HEK293 (cell line): ENCODE data around the gene GMPS.
A peak's percentile ranks its signal among the peaks of the same experiment; 100 is the strongest.

Source experiments
- GLIS1 ChIP-seq: fragments of 450-650 bp; formaldehyde crosslinking; IDR thresholded peaks from 2 replicates; pipeline ENCODE4 v1.5.1; 2016; ENCODE audit warnings: missing biosample characterization, missing genetic modification characterization
- GLIS2 ChIP-seq: fragments of 450-650 bp; formaldehyde crosslinking; IDR thresholded peaks from 2 replicates; pipeline ENCODE4 v1.5.1; 2016; ENCODE audit warnings: missing biosample characterization, missing genetic modification characterization
- HOXA7 ChIP-seq: sonication (generic); formaldehyde crosslinking; IDR thresholded peaks from 2 replicates; pipeline ENCODE4 v1.8.1; 2022; ENCODE audit warnings: missing genetic modification reagents, borderline replicate concordance
- HOXD13 ChIP-seq: sonication (generic); formaldehyde crosslinking; IDR thresholded peaks from 2 replicates; pipeline ENCODE4 v1.8.0; 2022; ENCODE audit warnings: missing genetic modification reagents, borderline replicate concordance
- KLF10 ChIP-seq: fragments of 450-650 bp; IDR thresholded peaks from 2 replicates; pipeline ENCODE4 v1.5.1; 2018; ENCODE audit warnings: missing biosample characterization, mild to moderate bottlenecking, missing genetic modification characterization
- KLF17 ChIP-seq: fragments of 450-650 bp; formaldehyde crosslinking; IDR thresholded peaks from 2 replicates; pipeline ENCODE4 v1.5.1; 2016; ENCODE audit warnings: missing biosample characterization, missing genetic modification characterization
- RBAK ChIP-seq: fragments of 450-650 bp; formaldehyde crosslinking; IDR thresholded peaks from 2 replicates; pipeline ENCODE4 v1.5.1; 2016; ENCODE audit warnings: missing biosample characterization, missing genetic modification characterization
- SP2 ChIP-seq: fragments of 450-650 bp; formaldehyde crosslinking; IDR thresholded peaks from 2 replicates; pipeline ENCODE4 v1.5.1; 2016; ENCODE audit warnings: missing biosample characterization, missing genetic modification characterization
- SP3 ChIP-seq: fragments of 450-650 bp; formaldehyde crosslinking; IDR thresholded peaks from 2 replicates; pipeline ENCODE4 v1.5.1; 2016; ENCODE audit warnings: missing biosample characterization, missing genetic modification characterization
- SP7 ChIP-seq: fragments of 450-650 bp; formaldehyde crosslinking; IDR thresholded peaks from 2 replicates; pipeline ENCODE4 v1.5.1; 2016; ENCODE audit warnings: missing biosample characterization, missing genetic modification characterization
- ZBTB10 ChIP-seq: fragments of 450-650 bp; formaldehyde crosslinking; IDR thresholded peaks from 2 replicates; pipeline ENCODE4 v1.5.1; 2016; ENCODE audit warnings: missing biosample characterization, missing genetic modification characterization
- ZBTB21 ChIP-seq: fragments of 450-650 bp; formaldehyde crosslinking; IDR thresholded peaks from 2 replicates; pipeline ENCODE4 v1.5.1; 2017; ENCODE audit warnings: missing biosample characterization, missing genetic modification characterization
- ZFHX2 ChIP-seq: fragments of 450-650 bp; formaldehyde crosslinking; conservative IDR thresholded peaks from 2 replicates; pipeline ENCODE4 v1.5.1; 2016; ENCODE audit warnings: missing biosample characterization, missing genetic modification characterization
- ZIC2 ChIP-seq: fragments of 450-650 bp; formaldehyde crosslinking; IDR thresholded peaks from 2 replicates; pipeline ENCODE4 v1.5.1; 2016; ENCODE audit warnings: missing biosample characterization, missing genetic modification characterization
- ZNF2 ChIP-seq: fragments of 450-650 bp; formaldehyde crosslinking; IDR thresholded peaks from 2 replicates; pipeline ENCODE4 v1.5.1; 2016; ENCODE audit warnings: missing biosample characterization, missing genetic modification characterization
- ZNF202 ChIP-seq: fragments of 450-650 bp; formaldehyde crosslinking; IDR thresholded peaks from 2 replicates; pipeline ENCODE4 v1.5.1; 2016; ENCODE audit warnings: missing biosample characterization, missing genetic modification characterization, borderline replicate concordance
- ZNF274 ChIP-seq, 2 experiments: fragments of 200-500 bp in 1 of 2; fragments of 450-650 bp in 1 of 2; sonication (Bioruptor generic) in 1 of 2; formaldehyde crosslinking in 1 of 2; IDR thresholded peaks; 2 replicates each; pipeline versions ENCODE4 v1.5.1 to v1.6.1; 2014 to 2016; ENCODE audit warnings: borderline replicate concordance in 1 of 2, inconsistent platforms in 1 of 2, low read length in 1 of 2, missing biosample characterization in 1 of 2, missing genetic modification characterization in 1 of 2
- ZNF292 ChIP-seq: fragments of 450-650 bp; formaldehyde crosslinking; IDR thresholded peaks from 2 replicates; pipeline ENCODE4 v1.5.1; 2016; ENCODE audit warnings: low read depth, missing biosample characterization, missing genetic modification characterization, borderline replicate concordance
- ZNF335 ChIP-seq: fragments of 450-650 bp; formaldehyde crosslinking; conservative IDR thresholded peaks from 2 replicates; pipeline ENCODE4 v1.5.1; 2016; ENCODE audit warnings: missing biosample characterization, missing genetic modification characterization
- ZNF398 ChIP-seq: fragments of 450-650 bp; formaldehyde crosslinking; IDR thresholded peaks from 2 replicates; pipeline ENCODE4 v1.5.1; 2017; ENCODE audit warnings: missing biosample characterization, missing genetic modification characterization
- ZNF521 ChIP-seq: fragments of 450-650 bp; formaldehyde crosslinking; IDR thresholded peaks from 2 replicates; pipeline ENCODE4 v1.5.1; 2017; ENCODE audit warnings: missing biosample characterization, mild to moderate bottlenecking, missing genetic modification characterization
- ZNF529 ChIP-seq: fragments of 450-650 bp; formaldehyde crosslinking; IDR thresholded peaks from 2 replicates; pipeline ENCODE4 v1.5.1; 2017; ENCODE audit warnings: missing genetic modification characterization, missing biosample characterization; ENCODE audit not compliant: insufficient replicate concordance
- ZNF600 ChIP-seq: fragments of 450-650 bp; formaldehyde crosslinking; IDR thresholded peaks from 2 replicates; pipeline ENCODE4 v1.5.1; 2016; ENCODE audit warnings: missing biosample characterization, missing genetic modification characterization
- ZNF624 ChIP-seq: fragments of 450-650 bp; formaldehyde crosslinking; IDR thresholded peaks from 2 replicates; pipeline ENCODE4 v1.5.1; 2017; ENCODE audit warnings: missing biosample characterization, missing genetic modification characterization
- ZNF660 ChIP-seq: fragments of 450-650 bp; IDR thresholded peaks from 2 replicates; pipeline ENCODE4 v1.5.1; 2018; ENCODE audit warnings: missing biosample characterization, mild to moderate bottlenecking, missing genetic modification characterization
- ZNF76 ChIP-seq: fragments of 450-650 bp; formaldehyde crosslinking; IDR thresholded peaks from 2 replicates; pipeline ENCODE4; 2016; ENCODE audit warnings: low read depth, missing biosample characterization, missing genetic modification characterization, borderline replicate concordance
- ZSCAN5A ChIP-seq: fragments of 450-650 bp; formaldehyde crosslinking; IDR thresholded peaks from 2 replicates; pipeline ENCODE4 v1.5.1; 2016; ENCODE audit warnings: missing biosample characterization, missing genetic modification characterization
- ZXDB ChIP-seq: fragments of 450-650 bp; formaldehyde crosslinking; IDR thresholded peaks from 2 replicates; pipeline ENCODE4 v1.5.1; 2016; ENCODE audit warnings: missing biosample characterization, missing genetic modification characterization
- TF ChIP-seq, protein P1 (sequence below): fragments of 450-650 bp; formaldehyde crosslinking; optimal IDR thresholded peaks from 2 replicates; pipeline ENCODE3; 2016; ENCODE audit warnings: missing biosample characterization, mild to moderate bottlenecking, missing genetic modification characterization
- TF ChIP-seq, protein P2 (sequence below): sonication (generic); formaldehyde crosslinking; IDR thresholded peaks from 2 replicates; pipeline ENCODE4 v1.8.1; 2022; ENCODE audit warnings: mild to moderate bottlenecking, moderate library complexity, missing genetic modification reagents

GMPS gene

DNA sequence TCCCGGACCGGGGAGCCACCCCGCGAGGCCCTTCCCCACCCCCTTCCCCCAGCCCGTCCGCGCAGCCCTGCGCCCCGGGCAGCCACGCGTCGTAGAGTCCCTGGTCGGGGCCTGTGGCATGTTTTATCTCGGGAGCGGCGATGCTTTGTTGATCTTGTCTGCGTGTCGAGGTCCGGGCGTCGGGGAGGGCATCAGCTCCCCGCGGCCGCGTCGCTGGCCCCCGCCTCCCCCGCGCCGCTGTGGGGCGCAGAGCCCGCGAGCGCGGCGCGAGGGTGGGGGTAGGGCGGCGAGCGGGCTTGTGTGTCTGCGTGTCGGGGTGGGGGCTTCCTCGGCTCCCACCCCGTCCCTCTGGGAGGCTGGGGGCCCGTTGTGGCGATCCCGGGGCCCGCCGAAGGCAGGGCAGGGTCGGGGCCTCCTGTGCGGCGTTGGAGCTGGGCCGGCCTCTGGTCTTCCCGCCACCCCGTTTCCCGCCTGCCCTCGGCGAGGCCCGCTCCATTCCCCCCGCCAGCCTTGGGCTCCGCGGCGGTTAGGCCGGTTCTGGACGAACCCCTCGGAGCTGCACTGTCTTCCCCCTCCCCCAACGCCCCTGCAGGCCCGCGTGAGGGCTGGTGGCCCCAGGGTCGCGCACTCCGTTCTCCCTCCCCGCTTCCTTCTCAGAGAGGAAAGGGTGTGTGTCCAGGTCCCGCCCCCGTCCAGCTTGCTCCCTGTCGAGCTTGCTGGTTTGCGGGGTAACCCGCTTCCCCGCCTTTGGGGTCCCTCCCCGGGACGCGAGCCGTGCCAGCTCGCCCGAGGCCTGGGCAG, 695 bp downstream of the GMPS start (continued):
- TF ChIP-seq, protein P1, sequence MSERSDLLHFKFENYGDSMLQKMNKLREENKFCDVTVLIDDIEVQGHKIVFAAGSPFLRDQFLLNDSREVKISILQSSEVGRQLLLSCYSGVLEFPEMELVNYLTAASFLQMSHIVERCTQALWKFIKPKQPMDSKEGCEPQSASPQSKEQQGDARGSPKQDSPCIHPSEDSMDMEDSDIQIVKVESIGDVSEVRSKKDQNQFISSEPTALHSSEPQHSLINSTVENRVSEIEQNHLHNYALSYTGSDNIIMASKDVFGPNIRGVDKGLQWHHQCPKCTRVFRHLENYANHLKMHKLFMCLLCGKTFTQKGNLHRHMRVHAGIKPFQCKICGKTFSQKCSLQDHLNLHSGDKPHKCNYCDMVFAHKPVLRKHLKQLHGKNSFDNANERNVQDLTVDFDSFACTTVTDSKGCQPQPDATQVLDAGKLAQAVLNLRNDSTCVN (tag by site-specific recombination), result peak; percentile 68
- TF ChIP-seq ZNF202 (tag by site-specific recombination), result no peak
- peak; percentile 25; the same call in 1 of the 2 replicates for TF ChIP-seq KLF10 (tag by site-specific recombination)
- no peak for TF ChIP-seq ZNF624
- TF ChIP-seq ZNF660 (tag by site-specific recombination), result no peak
- peak; percentile 20; the same call in 1 of the 2 replicates for TF ChIP-seq SP7
- no peak for TF ChIP-seq ZNF529 (tag by site-specific recombination)
- TF ChIP-seq ZNF76 (tag by site-specific recombination), result peak; percentile 56; the same call in 1 of the 2 replicates
- no peak for TF ChIP-seq GLIS1
- TF ChIP-seq ZBTB21 (tag by site-specific recombination), result no peak
- TF ChIP-seq ZBTB10 (tag by site-specific recombination), result peak; percentile 38; the same call in 1 of the 2 replicates
- no peak for TF ChIP-seq ZNF274 (IDR thresholded peaks at IDR 0.05; ENCODE audit: low read length)
- no peak for TF ChIP-seq ZNF274 (tag by site-specific recombination; IDR thresholded peaks at IDR 0.05; ENCODE audit: borderline replicate concordance)
- TF ChIP-seq ZNF398, result peak; percentile 47; the same call in 1 of the 2 replicates
- peak; percentile 56; the same call in 1 of the 2 replicates for TF ChIP-seq ZNF335 (tag by site-specific recombination)
- TF ChIP-seq HOXA7, result no peak
- TF ChIP-seq, protein P2, sequence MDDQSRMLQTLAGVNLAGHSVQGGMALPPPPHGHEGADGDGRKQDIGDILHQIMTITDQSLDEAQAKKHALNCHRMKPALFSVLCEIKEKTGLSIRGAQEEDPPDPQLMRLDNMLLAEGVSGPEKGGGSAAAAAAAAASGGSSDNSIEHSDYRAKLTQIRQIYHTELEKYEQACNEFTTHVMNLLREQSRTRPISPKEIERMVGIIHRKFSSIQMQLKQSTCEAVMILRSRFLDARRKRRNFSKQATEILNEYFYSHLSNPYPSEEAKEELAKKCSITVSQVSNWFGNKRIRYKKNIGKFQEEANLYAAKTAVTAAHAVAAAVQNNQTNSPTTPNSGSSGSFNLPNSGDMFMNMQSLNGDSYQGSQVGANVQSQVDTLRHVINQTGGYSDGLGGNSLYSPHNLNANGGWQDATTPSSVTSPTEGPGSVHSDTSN (CRISPR knock-in tag), result 0 out of 2 replicates have a peak, but pooled peaks have one; percentile 16
- TF ChIP-seq ZNF2, result 0 out of 2 replicates have a peak, but pooled peaks have one; percentile 44
- peak; percentile 87 for TF ChIP-seq ZNF600 (tag by site-specific recombination)
- TF ChIP-seq ZIC2 (tag by site-specific recombination), result no peak
- peak; percentile 84 for TF ChIP-seq SP2 (tag by site-specific recombination)
- no peak for TF ChIP-seq ZNF292 (tag by site-specific recombination)
- TF ChIP-seq SP3 (tag by site-specific recombination), result peak; percentile 50; the same call in 1 of the 2 replicates
- TF ChIP-seq RBAK, result no peak
- TF ChIP-seq ZSCAN5A (tag by site-specific recombination), result no peak
- TF ChIP-seq ZXDB (tag by site-specific recombination), result peak; percentile 75
- TF ChIP-seq ZNF521 (tag by site-specific recombination), result no peak
- TF ChIP-seq HOXD13 (CRISPR knock-in tag), result peak; percentile 9; the same call in 1 of the 2 replicates
- peak; percentile 63 for TF ChIP-seq GLIS2
- peak; percentile 52; the same call in 1 of the 2 replicates for TF ChIP-seq KLF17 (tag by site-specific recombination)
- 0 out of 2 replicates have a peak, but pooled peaks have one; percentile 13 for TF ChIP-seq ZFHX2 (tag by site-specific recombination)
